Left lung (tissue), 10 donors: ENCODE data around the gene SREK1. TPM values are rescaled to one million over a fixed set of nuclear protein-coding genes. Genes with fewer than 3 reads are reported as not detected.
"Not testable (repeated sequence)": the region's sequence is repeated elsewhere in the genome, so short reads cannot be mapped to it uniquely, and the experiment has no call there.

Source experiments
- ATAC-seq: fragments of 200-7000 bp; cut with Tn5 transposase; one replicate; pipeline ENCODE4 v1.9.1; 2020; ENCODE audit warnings: moderate library complexity
- DNase-seq, 4 donors: peaks; one replicate each; pipeline ENCODE4 v3.0.0-alpha.2; 2013 to 2020
- H3K27ac ChIP-seq, 2 donors: fragments of 200-600 bp; sonication (generic) in 1 of 2; one replicate each; pipeline versions ENCODE4 v1.5.0 to v1.8.0; 2020 to 2021
- H3K27me3 ChIP-seq, 2 donors: fragments of 200-600 bp; sonication (generic) in 1 of 2; one replicate each; pipeline versions ENCODE4 v1.5.0 to v1.8.0; 2020 to 2021
- H3K36me3 ChIP-seq, 2 donors: fragments of 200-600 bp; sonication (generic) in 1 of 2; one replicate each; pipeline versions ENCODE4 v1.5.0 to v1.8.0; 2020 to 2021
- H3K4me1 ChIP-seq, 2 donors: fragments of 200-600 bp; one replicate each; pipeline ENCODE4 v1.8.0; 2021
- H3K4me3 ChIP-seq, 2 donors: fragments of 200-600 bp; sonication (generic) in 1 of 2; one replicate each; pipeline versions ENCODE4 v1.5.0 to v1.8.0; 2020 to 2021; ENCODE audit warnings: mild to moderate bottlenecking in 1 of 2
- H3K9me3 ChIP-seq, 2 donors: fragments of 200-600 bp; sonication (generic) in 1 of 2; one replicate each; pipeline versions ENCODE4 v1.5.0 to v1.8.0; 2020 to 2021
- intact Hi-C, 2 donors: fragments of 100-400 bp; cut with DNase I; formaldehyde crosslinking; loops; one replicate each; pipeline versions ENCODE4 v1.11.2 to v1.14.2; 2022
- polyA plus RNA-seq, 6 donors: library from polyadenylated mRNA; unstranded; fragments of 120-200 nt; gene quantifications; one replicate each; pipeline ENCODE4 v1.2.1, GENCODE V29; 2013; ENCODE audit not compliant: insufficient read length in 6 of 6
- total RNA-seq, 2 donors: library from RNA; stranded (reverse); fragmentation: NEBNext Ultra II Directional; extraction: Animal tissue kit (Norgen Biotek cat#: 25700); gene quantifications; one replicate each; pipeline ENCODE4 v1.2.1, GENCODE V29; 2021
- TF ChIP-seq, protein P1 (sequence below), 2 donors: fragments of 200-600 bp; sonication (generic) in 1 of 2; IDR thresholded peaks; one replicate each; pipeline versions ENCODE4 v1.5.0 to v1.8.0; 2021; ENCODE audit warnings: antibody characterized with exemption in 2 of 2
- donor health status: DM: no; HTN: yes; CAD: no.
- donor health status: DM: no; HTN: no; CAD: no.

SREK1 gene
- total and polyA plus RNA-seq, 8 donors: 52.4 to 205 (median 166) TPM

DNA sequence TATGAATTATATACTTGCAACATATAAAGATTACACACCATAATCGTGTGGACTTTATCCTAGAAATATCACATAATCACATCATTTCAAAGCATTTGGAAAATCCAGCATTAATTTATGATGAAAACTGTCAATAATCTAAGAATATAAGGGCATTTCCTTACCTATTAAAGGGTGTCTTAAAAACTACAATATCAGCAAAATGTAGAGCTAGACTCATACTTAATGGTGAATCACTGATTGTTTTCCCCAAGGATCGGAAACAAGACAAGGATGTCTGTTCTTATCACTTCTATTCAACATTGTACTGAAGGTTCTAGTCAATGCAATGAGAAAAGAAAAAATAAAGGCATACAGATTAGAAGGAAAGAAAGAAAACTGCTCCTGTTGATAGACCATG is 8.0 kb upstream of the SREK1 start:
- Histone ChIP-seq H3K36me3 (no peaks in the 10 kb centered on the region), H3K4me3 (no peak overlapping the region), H3K27me3 (no peaks in the 10 kb centered on the region), H3K4me1 (no peaks in the 10 kb centered on the region), H3K9me3 (no peaks in the 10 kb centered on the region), H3K27ac (no peak overlapping the region)
- intact Hi-C loops: no loop called here
- TF ChIP-seq, protein P1, sequence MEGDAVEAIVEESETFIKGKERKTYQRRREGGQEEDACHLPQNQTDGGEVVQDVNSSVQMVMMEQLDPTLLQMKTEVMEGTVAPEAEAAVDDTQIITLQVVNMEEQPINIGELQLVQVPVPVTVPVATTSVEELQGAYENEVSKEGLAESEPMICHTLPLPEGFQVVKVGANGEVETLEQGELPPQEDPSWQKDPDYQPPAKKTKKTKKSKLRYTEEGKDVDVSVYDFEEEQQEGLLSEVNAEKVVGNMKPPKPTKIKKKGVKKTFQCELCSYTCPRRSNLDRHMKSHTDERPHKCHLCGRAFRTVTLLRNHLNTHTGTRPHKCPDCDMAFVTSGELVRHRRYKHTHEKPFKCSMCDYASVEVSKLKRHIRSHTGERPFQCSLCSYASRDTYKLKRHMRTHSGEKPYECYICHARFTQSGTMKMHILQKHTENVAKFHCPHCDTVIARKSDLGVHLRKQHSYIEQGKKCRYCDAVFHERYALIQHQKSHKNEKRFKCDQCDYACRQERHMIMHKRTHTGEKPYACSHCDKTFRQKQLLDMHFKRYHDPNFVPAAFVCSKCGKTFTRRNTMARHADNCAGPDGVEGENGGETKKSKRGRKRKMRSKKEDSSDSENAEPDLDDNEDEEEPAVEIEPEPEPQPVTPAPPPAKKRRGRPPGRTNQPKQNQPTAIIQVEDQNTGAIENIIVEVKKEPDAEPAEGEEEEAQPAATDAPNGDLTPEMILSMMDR (IDR thresholded peaks at IDR 0.05): no peak
- ATAC-seq (no peak), DNase-seq (no peak)

DNA sequence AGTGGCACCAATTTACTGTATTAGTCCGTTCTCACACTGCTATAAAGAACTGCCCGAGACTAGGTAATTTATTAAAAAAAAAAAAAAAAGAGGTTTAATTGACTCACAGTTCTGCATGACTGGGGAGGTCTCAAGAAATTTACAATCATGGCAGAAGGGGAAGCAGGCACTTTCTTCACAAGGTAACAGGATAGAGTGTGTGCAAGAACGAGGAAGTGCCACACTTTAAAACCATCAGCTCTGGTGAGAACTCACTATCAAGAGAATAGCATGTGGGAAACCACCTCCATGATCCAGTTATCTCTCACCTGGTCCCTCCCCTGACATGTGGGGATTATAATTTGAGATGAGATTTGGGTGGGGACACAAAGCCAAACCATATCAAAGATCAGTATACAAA is 7.2 kb upstream of the SREK1 start:
- intact Hi-C loops, H3K27ac ChIP-seq, H3K36me3 ChIP-seq, H3K27me3 ChIP-seq, H3K4me3 ChIP-seq, ATAC-seq, H3K4me1 ChIP-seq, DNase-seq, H3K9me3 ChIP-seq: not testable (repeated sequence)

DNA sequence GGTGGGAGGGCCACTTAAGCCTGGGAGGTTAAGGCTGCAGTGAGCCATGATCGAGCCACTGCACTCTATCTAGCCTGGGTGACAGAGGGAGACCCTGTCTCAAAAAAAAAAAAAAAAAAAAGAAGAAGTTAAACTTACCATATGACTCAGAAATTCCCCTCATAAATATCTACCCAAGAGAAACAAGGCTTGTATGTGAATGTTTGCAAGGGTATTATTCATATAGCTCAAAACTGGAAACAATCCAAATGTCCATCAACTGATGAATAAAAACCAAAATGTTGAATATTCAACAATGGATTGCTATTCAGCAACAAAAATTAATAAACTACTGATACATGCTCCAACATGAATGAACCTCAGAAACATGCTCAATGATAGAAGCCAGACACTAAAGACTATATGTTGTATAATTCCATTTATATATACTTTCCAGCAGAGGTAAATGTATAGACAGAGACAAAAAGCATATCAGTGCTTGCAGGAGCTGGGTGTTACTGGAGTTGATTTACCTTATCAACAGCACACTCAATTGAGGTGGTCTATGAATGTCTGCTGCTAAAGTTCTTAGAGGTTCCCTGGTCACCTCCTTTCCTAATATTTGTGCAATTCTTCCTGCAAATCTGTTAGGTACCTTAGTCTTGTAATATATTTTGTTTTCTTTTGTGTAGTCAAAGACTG is 5.3 kb upstream of the SREK1 start:
- Histone ChIP-seq H3K36me3 (no peaks in the 10 kb centered on the region), H3K27me3 (no peaks in the 10 kb centered on the region), H3K4me3 (no peak overlapping the region), H3K27ac (no peak overlapping the region), H3K9me3 (no peaks in the 10 kb centered on the region), H3K4me1 (peaks cover 0 to 9% of the 10 kb centered on the region in 2 donors)
- no peak for ATAC-seq
- DNase-seq: no peak
- intact Hi-C loops: no loop called here
- TF ChIP-seq, protein P1 (IDR thresholded peaks at IDR 0.05): no peak

DNA sequence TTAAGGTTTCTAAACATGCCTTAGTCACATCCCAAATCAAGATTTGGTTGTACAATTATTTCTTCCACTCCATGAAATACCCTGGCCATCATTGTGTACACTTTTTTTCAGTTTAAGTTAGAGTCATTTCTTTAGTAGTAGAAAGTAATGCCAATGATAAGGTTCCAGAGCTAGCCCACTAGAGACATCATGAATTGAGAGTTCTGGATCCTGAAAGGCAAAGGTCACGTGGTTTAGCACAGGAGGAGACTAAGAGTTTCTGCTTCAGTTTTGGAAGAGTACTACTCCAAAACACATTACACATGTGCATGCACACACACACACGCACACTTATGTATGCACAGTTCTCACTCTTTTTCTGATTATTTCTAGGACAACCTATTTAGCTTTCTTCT is 4.8 kb upstream of the SREK1 start:
- intact Hi-C loops: no loop called here
- no peak overlapping the region for H3K27ac ChIP-seq

DNA sequence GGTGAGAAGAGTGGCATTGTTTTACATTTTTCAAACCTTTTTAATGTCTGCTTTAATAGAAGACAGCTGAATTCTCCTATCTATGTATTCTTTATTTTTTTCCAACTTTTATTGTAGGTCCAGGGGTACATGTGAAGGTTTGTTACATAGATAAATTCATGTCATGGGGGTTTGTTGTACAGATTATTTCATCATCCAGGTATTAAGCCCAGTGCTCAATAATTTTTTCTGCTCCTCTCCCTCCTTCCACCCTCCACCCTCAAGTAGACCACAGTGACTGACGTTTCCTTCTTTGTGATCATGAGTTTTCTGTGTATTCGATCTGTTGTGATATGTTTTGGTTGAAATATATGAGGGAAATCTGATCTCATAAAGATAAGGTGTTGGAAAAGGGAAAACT is 1.7 kb upstream of the SREK1 start:
- peaks cover 0 to 33% of the 10 kb centered on the region in 2 donors for H3K4me1 ChIP-seq
- no peaks in the 10 kb centered on the region for H3K36me3 ChIP-seq
- DNase-seq (no peak), ATAC-seq (no peak)
- no peak overlapping the region for H3K27ac ChIP-seq
- no peaks in the 10 kb centered on the region for H3K9me3 ChIP-seq
- intact Hi-C loops: no loop called here
- H3K4me3 ChIP-seq: no peak overlapping the region
- H3K27me3 ChIP-seq: no peaks in the 10 kb centered on the region
- TF ChIP-seq, protein P1 (IDR thresholded peaks at IDR 0.05): no peak

More for the DNA sequence above, 4.8 kb upstream of the SREK1 start:
- no peak for ATAC-seq
- TF ChIP-seq, protein P1 (IDR thresholded peaks at IDR 0.05): no peak
- DNase-seq: no peak
- no peak overlapping the region for H3K4me3 ChIP-seq
- H3K4me1 ChIP-seq: peaks cover 0 to 9% of the 10 kb centered on the region in 2 donors
- H3K36me3 ChIP-seq: no peaks in the 10 kb centered on the region
- no peaks in the 10 kb centered on the region for H3K27me3 ChIP-seq
- no peaks in the 10 kb centered on the region for H3K9me3 ChIP-seq
